K562 (cell line): ENCODE data around the gene SND1. TPM values are rescaled to one million over a fixed set of nuclear protein-coding genes. Genes with fewer than 3 reads are reported as not detected.

Experiments
- BCL6 ChIP-seq: fragments of 250-450 bp; sonication (Bioruptor Pico); IDR thresholded peaks from 2 replicates; pipeline ENCODE4 v1.4.0; 2020
- BDP1 ChIP-seq: IDR thresholded peaks from 3 replicates; pipeline ENCODE4 v1.6.1; 2011; ENCODE audit not compliant: insufficient read length, insufficient read depth
- BRF1 ChIP-seq: IDR thresholded peaks from 3 replicates; pipeline ENCODE4 v1.6.1; 2011; ENCODE audit warnings: borderline replicate concordance, mild to moderate bottlenecking; ENCODE audit not compliant: insufficient read length; ENCODE audit errors: extremely low read depth
- COPS2 ChIP-seq: fragments of 450-650 bp; conservative IDR thresholded peaks from 2 replicates; pipeline ENCODE4 v1.6.1; 2016; ENCODE audit warnings: mild to moderate bottlenecking, moderate library complexity
- DMBX1 ChIP-seq: fragments of 250-450 bp; sonication (Bioruptor Pico); IDR thresholded peaks from 2 replicates; pipeline ENCODE4 v1.8.0; 2022; ENCODE audit warnings: inconsistent platforms, mild to moderate bottlenecking, moderate library complexity, borderline replicate concordance
- FOSL1 ChIP-seq: fragments of 200-800 bp; sonication (Bioruptor generic); conservative IDR thresholded peaks from 2 replicates; pipeline ENCODE4 v1.6.1; 2016; ENCODE audit warnings: missing genetic modification characterization, missing compliant biosample characterization
- HCFC1 ChIP-seq: IDR thresholded peaks from 2 replicates; pipeline ENCODE4 v1.6.1; 2012; ENCODE audit warnings: low read depth, low read length, improper control_type of control experiment
- KLF1 ChIP-seq: fragments of 450-650 bp; IDR thresholded peaks from 2 replicates; pipeline ENCODE4 v1.6.1; 2016; ENCODE audit warnings: missing genetic modification characterization, missing compliant biosample characterization
- NFE2 ChIP-seq: IDR thresholded peaks from 2 replicates; pipeline ENCODE4 v1.6.1; 2014; ENCODE audit warnings: antibody characterized with exemption, low read depth
- NFRKB ChIP-seq: fragments of 450-650 bp; IDR thresholded peaks from 2 replicates; pipeline ENCODE4 v1.6.1; 2016; ENCODE audit warnings: low read depth
- PCBP1 ChIP-seq: fragments of 200-400 bp; formaldehyde crosslinking; IDR thresholded peaks from 2 replicates; pipeline ENCODE4 v1.6.1; 2018; ENCODE audit warnings: mild to moderate bottlenecking, low read depth, low read length; ENCODE audit not compliant: poor library complexity, severe bottlenecking
- PHF20 ChIP-seq: fragments of 450-650 bp; IDR thresholded peaks from 2 replicates; pipeline ENCODE4 v1.6.1; 2018; ENCODE audit not compliant: partially characterized antibody
- POLR3A ChIP-seq: IDR thresholded peaks from 2 replicates; pipeline ENCODE4 v1.6.1; 2011; ENCODE audit warnings: borderline replicate concordance, mild to moderate bottlenecking, moderate library complexity; ENCODE audit not compliant: insufficient read length, insufficient read depth; ENCODE audit errors: extremely low read depth
- RBM25 ChIP-seq: fragments of 200-400 bp; formaldehyde crosslinking; IDR thresholded peaks from 2 replicates; pipeline ENCODE4 v1.6.1; 2018; ENCODE audit warnings: low read length, low read depth, moderate library complexity; ENCODE audit not compliant: severe bottlenecking
- SIN3A ChIP-seq, 2 experiments: fragments of 150-350 bp in 1 of 2; IDR thresholded peaks; 2 replicates each; pipeline ENCODE4 v1.6.1; 2011 to 2016; ENCODE audit warnings: borderline replicate concordance in 2 of 2, low read depth in 2 of 2, low read length in 2 of 2, mild to moderate bottlenecking in 2 of 2, moderate library complexity in 2 of 2; ENCODE audit not compliant: control insufficient read depth in 1 of 2
- SIRT6 ChIP-seq: IDR thresholded peaks from one replicate; pipeline ENCODE4 v1.6.1; 2012; ENCODE audit warnings: low read depth, mild to moderate bottlenecking, control low read depth, inconsistent platforms, low read length, moderate library complexity
- SMAD2 ChIP-seq: fragments of 150-350 bp; IDR thresholded peaks from 2 replicates; pipeline ENCODE4 v1.6.1; 2014; ENCODE audit warnings: low read depth, mild to moderate bottlenecking, low read length
- SMC3 ChIP-seq: conservative IDR thresholded peaks from 2 replicates; pipeline ENCODE4 v1.6.1; 2011; ENCODE audit warnings: low read depth, low read length, improper control_type of control experiment; ENCODE audit not compliant: insufficient read depth
- ZBTB8A ChIP-seq: fragments of 450-650 bp; IDR thresholded peaks from 2 replicates; pipeline ENCODE4 v1.6.1; 2018; ENCODE audit warnings: mild to moderate bottlenecking, moderate library complexity; ENCODE audit not compliant: partially characterized antibody
- ZC3H11A ChIP-seq: IDR thresholded peaks from 2 replicates; pipeline ENCODE4 v1.6.1; 2012; ENCODE audit warnings: low read depth, low read length, improper control_type of control experiment
- ZNF311 ChIP-seq: fragments of 250-450 bp; sonication (Bioruptor Pico); IDR thresholded peaks from 2 replicates; pipeline ENCODE4 v1.4.0; 2020; ENCODE audit warnings: mild to moderate bottlenecking, moderate library complexity
- ZNF444 ChIP-seq: fragments of 250-450 bp; sonication (Bioruptor Pico); IDR thresholded peaks from 2 replicates; pipeline ENCODE4 v1.4.0; 2020; ENCODE audit warnings: mild to moderate bottlenecking, moderate library complexity
- ZNF57 ChIP-seq: fragments of 450-650 bp; formaldehyde crosslinking; IDR thresholded peaks from 2 replicates; pipeline ENCODE4 v1.4.0; 2020; ENCODE audit warnings: mild to moderate bottlenecking, moderate library complexity
- ZNF707 ChIP-seq: fragments of 250-450 bp; sonication (Bioruptor Pico); conservative IDR thresholded peaks from 2 replicates; pipeline ENCODE4 v1.8.0; 2022; ENCODE audit warnings: inconsistent platforms, mild to moderate bottlenecking, moderate library complexity
- polyA plus RNA-seq, 8 experiments: library from polyadenylated mRNA; depleted of rRNA in 4 of 8; stranded (reverse) in 5 of 8; unstranded in 3 of 8; fragments of >200 nt; fragmentation: Nextera tagmentation in 2 of 8; fragmentation: Illumina TruSeq in 1 of 8; extraction: Ambion mirVana in 2 of 8; extraction: Trizol in 1 of 8; gene quantifications; 2 replicates each; pipeline versions ENCODE4 v1.2.1 to v1.2.3, GENCODE V29; 2011 to 2014; ENCODE audit warnings: inconsistent platforms in 1 of 8, missing spikeins in 1 of 8
- total RNA-seq, 7 experiments: library from RNA; depleted of rRNA in 6 of 7; stranded (reverse); fragments of >200 nt in 6 of 7; fragmentation: Illumina TruSeq in 2 of 7; extraction: Trizol in 2 of 7; gene quantifications; 2 replicates each; pipeline versions ENCODE4 v1.2.1 to v1.2.3, GENCODE V29; 2011 to 2021; ENCODE audit warnings: low replicate concordance in 1 of 7
- TF ChIP-seq, protein P1 (sequence below): fragments of 450-650 bp; IDR thresholded peaks from 2 replicates; pipeline ENCODE4 v1.6.1; 2016
- TF ChIP-seq, protein P2 (sequence below): fragments of 450-650 bp; IDR thresholded peaks from 2 replicates; pipeline ENCODE4 v1.6.1; 2016; ENCODE audit warnings: missing biosample characterization, missing genetic modification characterization
- TF ChIP-seq, protein P3 (sequence below): fragments of 450-650 bp; formaldehyde crosslinking; IDR thresholded peaks from 2 replicates; pipeline ENCODE4 v1.4.0; 2020; ENCODE audit warnings: mild to moderate bottlenecking, moderate library complexity

SND1 gene
- total and polyA plus RNA-seq, 9 of the 15 experiments (the other 6 are each of a cell fraction or from before 2014, with no cell fraction given): 46.5 to 307 (median 191) TPM

DNA sequence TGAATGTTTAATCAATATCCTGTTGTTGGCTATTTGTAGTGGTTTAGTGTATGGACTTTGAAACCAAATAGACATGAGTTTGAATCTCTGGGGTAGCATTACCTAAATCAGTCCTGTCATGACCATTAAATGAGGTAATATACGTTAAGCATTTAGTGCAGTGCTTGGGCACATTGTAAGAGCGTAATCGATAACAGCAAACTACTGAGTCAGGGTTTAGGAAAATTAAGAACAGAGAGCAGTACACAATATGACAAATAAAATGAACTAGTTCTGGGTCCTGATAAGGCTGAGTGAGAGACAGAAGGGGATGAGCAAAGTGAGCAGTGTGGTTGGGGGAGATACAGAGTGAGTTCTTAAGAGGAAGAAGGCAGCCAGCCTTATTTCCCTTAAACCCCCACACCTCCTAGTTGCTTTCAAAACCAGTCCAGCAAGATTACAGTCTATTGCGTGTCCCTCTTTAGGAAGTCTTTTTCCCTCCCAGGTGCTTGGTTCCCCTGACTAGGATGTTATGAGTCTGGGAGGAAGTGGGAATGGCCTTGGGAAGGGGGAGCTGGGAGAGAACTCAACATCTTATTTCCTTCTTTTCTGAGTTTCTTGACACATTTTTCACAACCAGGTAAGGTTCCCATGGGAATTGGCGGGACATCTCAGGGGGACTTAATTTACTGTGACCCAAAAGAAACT, 171.0 kb downstream of the SND1 start (continued):
- TF ChIP-seq SIRT6: no peak
- peak; percentile 30; the same call in 1 of the 2 replicates for TF ChIP-seq NFE2
- TF ChIP-seq ZBTB8A: no peak
- peak; percentile 57; the same call in 1 of the 2 replicates for TF ChIP-seq DMBX1 (CRISPR knock-in tag)
- no peak for TF ChIP-seq ZNF57 (CRISPR knock-in tag)
- TF ChIP-seq KLF1: no peak
- peak; percentile 25; the same call in 1 of the 2 replicates for TF ChIP-seq HCFC1
- no peak for TF ChIP-seq SMAD2
- TF ChIP-seq, protein P1, sequence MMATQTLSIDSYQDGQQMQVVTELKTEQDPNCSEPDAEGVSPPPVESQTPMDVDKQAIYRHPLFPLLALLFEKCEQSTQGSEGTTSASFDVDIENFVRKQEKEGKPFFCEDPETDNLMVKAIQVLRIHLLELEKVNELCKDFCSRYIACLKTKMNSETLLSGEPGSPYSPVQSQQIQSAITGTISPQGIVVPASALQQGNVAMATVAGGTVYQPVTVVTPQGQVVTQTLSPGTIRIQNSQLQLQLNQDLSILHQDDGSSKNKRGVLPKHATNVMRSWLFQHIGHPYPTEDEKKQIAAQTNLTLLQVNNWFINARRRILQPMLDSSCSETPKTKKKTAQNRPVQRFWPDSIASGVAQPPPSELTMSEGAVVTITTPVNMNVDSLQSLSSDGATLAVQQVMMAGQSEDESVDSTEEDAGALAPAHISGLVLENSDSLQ: peak; percentile 77
- TF ChIP-seq ZNF311 (CRISPR knock-in tag): no peak
- no peak for TF ChIP-seq PHF20
- no peak for TF ChIP-seq BRF1
- TF ChIP-seq BCL6: no peak
- TF ChIP-seq, protein P2, sequence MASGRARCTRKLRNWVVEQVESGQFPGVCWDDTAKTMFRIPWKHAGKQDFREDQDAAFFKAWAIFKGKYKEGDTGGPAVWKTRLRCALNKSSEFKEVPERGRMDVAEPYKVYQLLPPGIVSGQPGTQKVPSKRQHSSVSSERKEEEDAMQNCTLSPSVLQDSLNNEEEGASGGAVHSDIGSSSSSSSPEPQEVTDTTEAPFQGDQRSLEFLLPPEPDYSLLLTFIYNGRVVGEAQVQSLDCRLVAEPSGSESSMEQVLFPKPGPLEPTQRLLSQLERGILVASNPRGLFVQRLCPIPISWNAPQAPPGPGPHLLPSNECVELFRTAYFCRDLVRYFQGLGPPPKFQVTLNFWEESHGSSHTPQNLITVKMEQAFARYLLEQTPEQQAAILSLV (tag): no peak
- no peak for TF ChIP-seq BDP1
- peak; percentile 36 for TF ChIP-seq RBM25
- no peak for TF ChIP-seq SIN3A (IDR thresholded peaks at IDR 0.05; ENCODE audit: borderline replicate concordance in 2 of 2, control insufficient read depth in 1 of 2, low read depth in 2 of 2, low read length in 2 of 2)
- peak; percentile 60 for TF ChIP-seq FOSL1 (tag)
- TF ChIP-seq POLR3A: no peak
- TF ChIP-seq ZNF444 (CRISPR knock-in tag): no peak
- TF ChIP-seq PCBP1: no peak
- TF ChIP-seq, protein P3, sequence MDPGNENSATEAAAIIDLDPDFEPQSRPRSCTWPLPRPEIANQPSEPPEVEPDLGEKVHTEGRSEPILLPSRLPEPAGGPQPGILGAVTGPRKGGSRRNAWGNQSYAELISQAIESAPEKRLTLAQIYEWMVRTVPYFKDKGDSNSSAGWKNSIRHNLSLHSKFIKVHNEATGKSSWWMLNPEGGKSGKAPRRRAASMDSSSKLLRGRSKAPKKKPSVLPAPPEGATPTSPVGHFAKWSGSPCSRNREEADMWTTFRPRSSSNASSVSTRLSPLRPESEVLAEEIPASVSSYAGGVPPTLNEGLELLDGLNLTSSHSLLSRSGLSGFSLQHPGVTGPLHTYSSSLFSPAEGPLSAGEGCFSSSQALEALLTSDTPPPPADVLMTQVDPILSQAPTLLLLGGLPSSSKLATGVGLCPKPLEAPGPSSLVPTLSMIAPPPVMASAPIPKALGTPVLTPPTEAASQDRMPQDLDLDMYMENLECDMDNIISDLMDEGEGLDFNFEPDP (CRISPR knock-in tag): no peak
- no peak for TF ChIP-seq SMC3
- no peak for TF ChIP-seq ZC3H11A
- no peak for TF ChIP-seq COPS2
- TF ChIP-seq NFRKB: 0 out of 2 replicates have a peak, but pooled peaks have one; percentile 25
- no peak for TF ChIP-seq ZNF707 (CRISPR knock-in tag)
